ENCODE results near the gene TECPR2. TPM values are rescaled to one million over a fixed set of nuclear protein-coding genes. Genes with fewer than 3 reads are reported as not detected.
A peak's percentile ranks its signal among the peaks of the same experiment; 100 is the strongest.

The TECPR2 gene
- total RNA-seq, 1 donor from 2014 or later = 12.0 TPM

- no peaks in the 10 kb centered on the region for H3K9me3 ChIP-seq (ENCODE audit: control insufficient read depth in 3 of 3, low read length in 3 of 3)
- peaks cover 14 to 26% (median 22%) of the 10 kb centered on the region in 3 donors for H3K4me1 ChIP-seq (ENCODE audit: control insufficient read depth in 3 of 3, insufficient read depth in 3 of 3, low read length in 3 of 3)
- H3K9ac ChIP-seq (ENCODE audit: low read depth in 1 of 3, low read length in 3 of 3) = no peak overlapping the region
- H3K4me3 ChIP-seq (ENCODE audit: low read length in 3 of 3) = no peak overlapping the region
- H3K36me3 ChIP-seq (ENCODE audit: control insufficient read depth in 3 of 3, insufficient read depth in 3 of 3, low read length in 3 of 3) = no peaks in the 10 kb centered on the region
- no peak overlapping the region for H3K27ac ChIP-seq (ENCODE audit: low read depth, low read length)
- H3K27me3 ChIP-seq (ENCODE audit: control insufficient read depth in 3 of 3, insufficient read depth in 3 of 3, low read length in 3 of 3) = no peaks in the 10 kb centered on the region
Measured at GRCh38 chr14:102490456-102490855, 127.7 kb downstream of the TECPR2 start.

DNA sequence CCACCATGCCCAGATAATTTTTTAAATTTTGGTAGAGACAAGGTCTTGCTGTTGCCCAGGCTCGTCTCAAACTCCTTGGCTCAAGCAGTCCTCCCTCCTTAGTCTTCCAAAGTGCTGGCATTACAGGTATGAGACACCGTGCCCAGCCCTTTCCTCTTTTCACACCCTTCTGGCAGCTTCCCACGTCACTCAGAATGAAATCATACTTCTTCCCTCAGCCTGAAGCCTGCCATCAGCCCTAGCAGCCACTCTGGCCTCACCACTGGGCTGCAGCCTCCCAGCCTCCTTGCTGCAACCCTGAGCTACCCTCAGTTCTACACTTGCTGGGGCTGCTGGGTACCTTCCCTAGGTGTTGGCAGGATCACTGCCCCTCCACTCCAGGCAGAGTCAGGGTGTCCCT is 128.6 kb downstream of the TECPR2 start:
- no peak overlapping the region for H3K4me3 ChIP-seq (ENCODE audit: low read length in 3 of 3)
- H3K4me1 ChIP-seq (ENCODE audit: control insufficient read depth in 3 of 3, insufficient read depth in 3 of 3, low read length in 3 of 3) = peaks cover 5 to 18% (median 12%) of the 10 kb centered on the region in 3 donors
- no peak overlapping the region for H3K9ac ChIP-seq (ENCODE audit: low read depth in 1 of 3, low read length in 3 of 3)
- no peaks in the 10 kb centered on the region for H3K9me3 ChIP-seq (ENCODE audit: control insufficient read depth in 3 of 3, low read length in 3 of 3)
- peaks cover 0 to under 1% (median 0%) of the 10 kb centered on the region in 3 donors for H3K36me3 ChIP-seq (ENCODE audit: control insufficient read depth in 3 of 3, insufficient read depth in 3 of 3, low read length in 3 of 3)
- no peak overlapping the region for H3K27ac ChIP-seq (ENCODE audit: low read depth, low read length)
- no peaks in the 10 kb centered on the region for H3K27me3 ChIP-seq (ENCODE audit: control insufficient read depth in 3 of 3, insufficient read depth in 3 of 3, low read length in 3 of 3)

GRCh38 chr14:102491786-102492530 is 129.2 kb downstream of the TECPR2 start:
- Histone ChIP-seq H3K27me3 (ENCODE audit: control insufficient read depth in 3 of 3, insufficient read depth in 3 of 3, low read length in 3 of 3) (no peaks in the 10 kb centered on the region), H3K4me3 (ENCODE audit: low read length in 3 of 3) (no peak overlapping the region), H3K4me1 (ENCODE audit: control insufficient read depth in 3 of 3, insufficient read depth in 3 of 3, low read length in 3 of 3) (peaks cover 0 to 17% (median 12%) of the 10 kb centered on the region in 3 donors), H3K36me3 (ENCODE audit: control insufficient read depth in 3 of 3, insufficient read depth in 3 of 3, low read length in 3 of 3) (peaks cover 0 to 6% (median 0%) of the 10 kb centered on the region in 3 donors), H3K27ac (ENCODE audit: low read depth, low read length) (no peak overlapping the region), H3K9ac (ENCODE audit: low read depth in 1 of 3, low read length in 3 of 3) (no peak overlapping the region), H3K9me3 (ENCODE audit: control insufficient read depth in 3 of 3, low read length in 3 of 3) (no peaks in the 10 kb centered on the region)

GRCh38 chr14:102492531-102492910 is 129.8 kb downstream of the TECPR2 start:
- H3K4me1 ChIP-seq (ENCODE audit: control insufficient read depth in 3 of 3, insufficient read depth in 3 of 3, low read length in 3 of 3) = peaks cover 0 to 22% (median 15%) of the 10 kb centered on the region in 3 donors
- no peaks in the 10 kb centered on the region for H3K27me3 ChIP-seq (ENCODE audit: control insufficient read depth in 3 of 3, insufficient read depth in 3 of 3, low read length in 3 of 3)
- no peak overlapping the region for H3K27ac ChIP-seq (ENCODE audit: low read depth, low read length)
- H3K9me3 ChIP-seq (ENCODE audit: control insufficient read depth in 3 of 3, low read length in 3 of 3) = no peaks in the 10 kb centered on the region
- H3K9ac ChIP-seq (ENCODE audit: low read depth in 1 of 3, low read length in 3 of 3) = no peak overlapping the region
- no peak overlapping the region for H3K4me3 ChIP-seq (ENCODE audit: low read length in 3 of 3)
- H3K36me3 ChIP-seq (ENCODE audit: control insufficient read depth in 3 of 3, insufficient read depth in 3 of 3, low read length in 3 of 3) = peaks cover 0 to 7% (median under 1%) of the 10 kb centered on the region in 3 donors

GRCh38 chr14:102493096-102493495 is 130.4 kb downstream of the TECPR2 start:
- Histone ChIP-seq H3K9me3 (ENCODE audit: control insufficient read depth in 3 of 3, low read length in 3 of 3) (no peaks in the 10 kb centered on the region), H3K36me3 (ENCODE audit: control insufficient read depth in 3 of 3, insufficient read depth in 3 of 3, low read length in 3 of 3) (peaks cover 5 to 9% (median 5%) of the 10 kb centered on the region in 3 donors), H3K4me1 (ENCODE audit: control insufficient read depth in 3 of 3, insufficient read depth in 3 of 3, low read length in 3 of 3) (peaks cover 4 to 28% (median 20%) of the 10 kb centered on the region in 3 donors), H3K4me3 (ENCODE audit: low read length in 3 of 3) (no peak overlapping the region), H3K9ac (ENCODE audit: low read depth in 1 of 3, low read length in 3 of 3) (no peak overlapping the region), H3K27me3 (ENCODE audit: control insufficient read depth in 3 of 3, insufficient read depth in 3 of 3, low read length in 3 of 3) (no peaks in the 10 kb centered on the region), H3K27ac (ENCODE audit: low read depth, low read length) (no peak overlapping the region)

DNA sequence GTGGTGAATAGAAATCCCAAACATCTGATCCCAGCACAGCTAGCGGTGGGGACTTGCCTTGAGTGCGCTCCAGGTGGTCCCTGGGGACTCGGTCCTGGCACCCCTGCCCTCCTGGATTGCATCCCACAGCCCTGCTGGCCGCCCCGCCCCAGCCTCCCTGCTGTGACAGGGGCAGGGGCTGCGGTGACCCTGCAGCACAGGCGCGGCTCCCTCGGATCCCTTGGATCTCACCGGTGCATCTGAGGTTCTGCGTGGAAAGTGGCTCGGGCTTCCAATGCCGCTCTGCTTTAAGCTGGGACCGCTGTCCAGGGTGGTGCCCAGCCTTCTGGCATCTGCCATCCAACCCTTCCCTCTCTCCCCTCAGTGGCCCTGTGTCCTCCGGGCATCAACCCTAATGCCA is 130.8 kb downstream of the TECPR2 start:
- H3K36me3 ChIP-seq (ENCODE audit: control insufficient read depth in 3 of 3, insufficient read depth in 3 of 3, low read length in 3 of 3) = peaks cover 9 to 10% (median 9%) of the 10 kb centered on the region in 3 donors
- H3K27me3 ChIP-seq (ENCODE audit: control insufficient read depth in 3 of 3, insufficient read depth in 3 of 3, low read length in 3 of 3) = no peaks in the 10 kb centered on the region
- no peak overlapping the region for H3K27ac ChIP-seq (ENCODE audit: low read depth, low read length)
- peaks cover 9 to 32% (median 25%) of the 10 kb centered on the region in 3 donors for H3K4me1 ChIP-seq (ENCODE audit: control insufficient read depth in 3 of 3, insufficient read depth in 3 of 3, low read length in 3 of 3)
- H3K4me3 ChIP-seq (ENCODE audit: low read length in 3 of 3) = no peak overlapping the region
- no peaks in the 10 kb centered on the region for H3K9me3 ChIP-seq (ENCODE audit: control insufficient read depth in 3 of 3, low read length in 3 of 3)
- H3K9ac ChIP-seq (ENCODE audit: low read depth in 1 of 3, low read length in 3 of 3) = no peak overlapping the region

- no peaks in the 10 kb centered on the region for H3K9me3 ChIP-seq (ENCODE audit: control insufficient read depth in 3 of 3, low read length in 3 of 3)
- H3K4me3 ChIP-seq (ENCODE audit: low read length in 3 of 3) = no peak overlapping the region
Measured at GRCh38 chr14:102495491-102496330, 133.0 kb downstream of the TECPR2 start.

DNA sequence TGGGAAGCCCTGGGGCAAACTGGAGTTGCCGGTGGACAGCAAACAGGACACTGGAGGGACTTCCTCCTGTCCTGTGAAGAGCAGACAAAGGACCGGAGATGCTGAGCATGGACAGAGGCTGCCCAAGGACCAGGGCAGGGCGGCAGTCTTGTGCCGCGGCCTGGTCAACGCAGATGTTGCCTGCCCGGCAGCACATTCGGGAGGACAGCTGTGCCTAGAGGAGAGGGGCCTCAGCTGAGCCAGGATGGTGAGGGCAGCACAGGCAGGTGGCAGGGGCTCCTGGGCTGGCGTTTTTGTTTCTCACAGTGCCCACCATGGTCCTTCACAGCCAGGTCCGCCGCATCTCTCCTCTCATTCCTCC is 133.6 kb downstream of the TECPR2 start:
- Histone ChIP-seq H3K4me1 (ENCODE audit: control insufficient read depth in 3 of 3, insufficient read depth in 3 of 3, low read length in 3 of 3) (peaks cover 36 to 53% (median 48%) of the 10 kb centered on the region in 3 donors), H3K36me3 (ENCODE audit: control insufficient read depth in 3 of 3, insufficient read depth in 3 of 3, low read length in 3 of 3) (peaks cover 12 to 14% (median 14%) of the 10 kb centered on the region in 3 donors), H3K27ac (ENCODE audit: low read depth, low read length) (no peak overlapping the region), H3K4me3 (ENCODE audit: low read length in 3 of 3) (no peak overlapping the region), H3K9ac (ENCODE audit: low read depth in 1 of 3, low read length in 3 of 3) (no peak overlapping the region), H3K27me3 (ENCODE audit: control insufficient read depth in 3 of 3, insufficient read depth in 3 of 3, low read length in 3 of 3) (no peaks in the 10 kb centered on the region), H3K9me3 (ENCODE audit: control insufficient read depth in 3 of 3, low read length in 3 of 3) (no peaks in the 10 kb centered on the region)

More at GRCh38 chr14:102495491-102496330, 133.0 kb downstream of the TECPR2 start:
- peaks cover 12 to 14% (median 14%) of the 10 kb centered on the region in 3 donors for H3K36me3 ChIP-seq (ENCODE audit: control insufficient read depth in 3 of 3, insufficient read depth in 3 of 3, low read length in 3 of 3)
- peaks cover 30 to 51% (median 45%) of the 10 kb centered on the region in 3 donors for H3K4me1 ChIP-seq (ENCODE audit: control insufficient read depth in 3 of 3, insufficient read depth in 3 of 3, low read length in 3 of 3)
- no peak overlapping the region for H3K9ac ChIP-seq (ENCODE audit: low read depth in 1 of 3, low read length in 3 of 3)
- H3K27me3 ChIP-seq (ENCODE audit: control insufficient read depth in 3 of 3, insufficient read depth in 3 of 3, low read length in 3 of 3) = no peaks in the 10 kb centered on the region
- no peak overlapping the region for H3K27ac ChIP-seq (ENCODE audit: low read depth, low read length)

DNA sequence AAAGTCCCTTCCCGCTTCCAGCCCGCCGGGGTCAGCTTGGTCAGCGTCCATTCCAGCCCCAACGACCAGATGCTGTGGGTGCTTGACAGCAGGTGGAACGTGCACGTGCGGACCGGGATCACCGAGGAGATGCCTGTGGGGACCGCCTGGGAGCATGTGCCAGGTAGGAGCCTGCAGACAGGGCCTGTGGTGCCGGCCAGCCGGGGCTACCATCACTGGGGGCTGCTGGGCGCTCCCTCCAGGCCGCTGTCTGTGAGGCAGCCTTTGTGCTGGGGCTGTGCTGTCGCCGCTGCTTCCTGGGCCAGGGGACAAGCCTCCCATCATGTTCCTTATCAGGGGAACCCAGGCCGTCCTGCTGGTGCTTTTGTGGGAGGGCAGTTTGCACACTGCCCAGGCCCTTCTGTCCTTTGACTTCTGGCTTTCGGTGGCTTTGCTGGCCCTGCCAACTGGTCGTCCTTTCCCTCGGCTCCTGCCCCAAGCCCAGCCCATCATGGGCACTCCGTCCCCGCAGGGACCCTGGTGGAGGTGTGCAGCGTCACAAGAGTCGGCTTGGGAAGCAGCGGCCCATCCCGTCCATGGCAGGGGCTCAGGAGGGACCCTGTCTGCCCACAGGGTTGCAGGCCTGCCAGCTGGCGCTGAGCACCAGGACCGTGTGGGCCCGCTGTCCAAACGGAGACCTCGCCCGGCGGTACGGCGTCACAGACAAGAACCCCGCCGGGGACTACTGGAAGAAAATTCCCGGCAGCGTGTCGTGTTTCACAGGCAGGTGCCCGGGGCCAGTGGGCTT is 134.4 kb downstream of the TECPR2 start:
- Histone ChIP-seq H3K27ac (ENCODE audit: low read depth, low read length) (peak overlapping the region; percentile 44), H3K4me3 (ENCODE audit: low read length in 3 of 3) (peak overlapping the region in 1 of 3 donors; percentile 22), H3K9ac (ENCODE audit: low read depth in 1 of 3, low read length in 3 of 3) (peak overlapping the region in 2 of 3 donors; percentile 61 to 90), H3K4me1 (ENCODE audit: control insufficient read depth in 3 of 3, insufficient read depth in 3 of 3, low read length in 3 of 3) (peaks cover 38 to 51% (median 48%) of the 10 kb centered on the region in 3 donors), H3K27me3 (ENCODE audit: control insufficient read depth in 3 of 3, insufficient read depth in 3 of 3, low read length in 3 of 3) (no peaks in the 10 kb centered on the region), H3K36me3 (ENCODE audit: control insufficient read depth in 3 of 3, insufficient read depth in 3 of 3, low read length in 3 of 3) (peaks cover 12 to 14% (median 14%) of the 10 kb centered on the region in 3 donors), H3K9me3 (ENCODE audit: control insufficient read depth in 3 of 3, low read length in 3 of 3) (no peaks in the 10 kb centered on the region)
